ENCODE data around the gene APOL3. TPM values are rescaled to one million over a fixed set of nuclear protein-coding genes. Genes with fewer than 3 reads are reported as not detected.

APOL3 gene
- total RNA-seq, 1 experiment from 2014 or later: 3.2 TPM

GRCh38 chr22:36136988-36137387 is 23.6 kb downstream of the APOL3 start:
- Histone ChIP-seq H3K36me3 (ENCODE audit: control insufficient read depth, insufficient read depth, low read length) (no peaks in the 10 kb centered on the region), H3K9me3 (ENCODE audit: control insufficient read depth, insufficient read depth, low read depth, low read length) (no peaks in the 10 kb centered on the region), H3K27me3 (ENCODE audit: control insufficient read depth, insufficient read depth, low read length) (no peaks in the 10 kb centered on the region), H3K4me1 (ENCODE audit: control insufficient read depth, insufficient read depth, low read length) (no peaks in the 10 kb centered on the region), H3K27ac (ENCODE audit: low read length) (no peak overlapping the region), H3K4me3 (ENCODE audit: low read depth in 2 of 2, low read length in 2 of 2) (no peak overlapping the region)
- BruUV-seq (replicated peaks): no TSS peak
- CTCF ChIA-PET: no interaction called here
- in situ Hi-C loops (cut with HindIII; ENCODE audit: low pct_unique_long_range_greater_than_20kb, low sequenced_read_pairs): no loop called here
- TF ChIP-seq POLR2AphosphoS5 (IDR thresholded peaks at IDR 0.05; ENCODE audit: low read depth, low read length) (no peak), TCF7L2 (IDR thresholded peaks at IDR 0.05; ENCODE audit: low read depth, low read length) (no peak), SIN3A (IDR thresholded peaks at IDR 0.05; ENCODE audit: borderline replicate concordance, insufficient read depth, low read depth, low read length) (no peak), REST (IDR thresholded peaks at IDR 0.05; ENCODE audit: insufficient read depth in 1 of 2, low read depth in 2 of 2, low read length in 1 of 2) (no peak)
- TF ChIP-seq, protein P1, sequence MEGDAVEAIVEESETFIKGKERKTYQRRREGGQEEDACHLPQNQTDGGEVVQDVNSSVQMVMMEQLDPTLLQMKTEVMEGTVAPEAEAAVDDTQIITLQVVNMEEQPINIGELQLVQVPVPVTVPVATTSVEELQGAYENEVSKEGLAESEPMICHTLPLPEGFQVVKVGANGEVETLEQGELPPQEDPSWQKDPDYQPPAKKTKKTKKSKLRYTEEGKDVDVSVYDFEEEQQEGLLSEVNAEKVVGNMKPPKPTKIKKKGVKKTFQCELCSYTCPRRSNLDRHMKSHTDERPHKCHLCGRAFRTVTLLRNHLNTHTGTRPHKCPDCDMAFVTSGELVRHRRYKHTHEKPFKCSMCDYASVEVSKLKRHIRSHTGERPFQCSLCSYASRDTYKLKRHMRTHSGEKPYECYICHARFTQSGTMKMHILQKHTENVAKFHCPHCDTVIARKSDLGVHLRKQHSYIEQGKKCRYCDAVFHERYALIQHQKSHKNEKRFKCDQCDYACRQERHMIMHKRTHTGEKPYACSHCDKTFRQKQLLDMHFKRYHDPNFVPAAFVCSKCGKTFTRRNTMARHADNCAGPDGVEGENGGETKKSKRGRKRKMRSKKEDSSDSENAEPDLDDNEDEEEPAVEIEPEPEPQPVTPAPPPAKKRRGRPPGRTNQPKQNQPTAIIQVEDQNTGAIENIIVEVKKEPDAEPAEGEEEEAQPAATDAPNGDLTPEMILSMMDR (IDR thresholded peaks at IDR 0.05): no peak
- DNase-seq (ENCODE audit: low read depth, low spot score) (no peak), ATAC-seq (no peak)
- intact Hi-C loops (cut with micrococcal nuclease; ENCODE audit: unreplicated experiment): no loop called here
- POLR2A ChIA-PET: interaction anchor here (0.6 kb wide), 1 partner anchor 79 kb away, joined by 5 read pairs; no protein-coding TSS in a partner anchor

DNA sequence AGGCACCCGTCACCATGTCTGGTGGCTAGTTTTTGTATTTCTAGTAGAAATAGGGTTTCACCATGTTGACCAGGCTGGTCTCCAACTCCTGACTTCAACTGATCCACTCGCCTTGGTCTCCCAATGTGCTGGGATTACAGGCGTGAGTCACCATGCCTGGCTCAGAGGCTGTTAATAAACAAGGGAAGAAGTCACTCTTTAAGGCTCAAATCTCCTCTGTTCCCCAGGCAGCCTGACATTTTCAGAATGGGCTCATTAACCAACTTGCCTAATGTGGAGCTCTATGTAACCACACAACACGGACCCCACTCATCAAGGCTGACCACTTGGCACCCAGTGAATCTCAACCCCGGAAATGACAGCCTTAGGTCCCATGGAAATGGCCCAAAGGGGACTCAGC is 24.1 kb downstream of the APOL3 start:
- Histone ChIP-seq H3K27me3 (ENCODE audit: control insufficient read depth, insufficient read depth, low read length) (no peaks in the 10 kb centered on the region), H3K27ac (ENCODE audit: low read length) (no peak overlapping the region), H3K4me1 (ENCODE audit: control insufficient read depth, insufficient read depth, low read length) (no peaks in the 10 kb centered on the region), H3K9me3 (ENCODE audit: control insufficient read depth, insufficient read depth, low read depth, low read length) (no peaks in the 10 kb centered on the region), H3K36me3 (ENCODE audit: control insufficient read depth, insufficient read depth, low read length) (no peaks in the 10 kb centered on the region), H3K4me3 (ENCODE audit: low read depth in 2 of 2, low read length in 2 of 2) (no peak overlapping the region)
- ATAC-seq: no peak
- no peak for TF ChIP-seq TCF7L2 (IDR thresholded peaks at IDR 0.05; ENCODE audit: low read depth, low read length)
- TF ChIP-seq, protein P1 (IDR thresholded peaks at IDR 0.05): no peak
- TF ChIP-seq SIN3A (IDR thresholded peaks at IDR 0.05; ENCODE audit: borderline replicate concordance, insufficient read depth, low read depth, low read length): no peak
- TF ChIP-seq REST (IDR thresholded peaks at IDR 0.05; ENCODE audit: insufficient read depth in 1 of 2, low read depth in 2 of 2, low read length in 1 of 2): no peak
- TF ChIP-seq POLR2AphosphoS5 (IDR thresholded peaks at IDR 0.05; ENCODE audit: low read depth, low read length): no peak
- in situ Hi-C loops (cut with HindIII; ENCODE audit: low pct_unique_long_range_greater_than_20kb, low sequenced_read_pairs) (no loop called here), intact Hi-C loops (cut with micrococcal nuclease; ENCODE audit: unreplicated experiment) (no loop called here)
- ChIA-PET CTCF (no interaction called here), POLR2A (interaction anchor here (0.6 kb wide), 1 partner anchor 80 kb away, joined by 5 read pairs; no protein-coding TSS in a partner anchor)
- BruUV-seq (replicated peaks): no TSS peak
- DNase-seq (ENCODE audit: low read depth, low spot score): no peak
